GM12892 (cell line): ENCODE data around the gene NFAT5.

Experiments used
- POLR2A ChIP-seq: IDR thresholded peaks from 2 replicates; pipeline ENCODE4 v1.6.1; 2011; ENCODE audit warnings: low read depth, low read length, control low read depth
- POLR2AphosphoS5 ChIP-seq: IDR thresholded peaks from 2 replicates; pipeline ENCODE4 v1.6.1; 2011; ENCODE audit warnings: low read depth, low read length, control low read depth
- TAF1 ChIP-seq: IDR thresholded peaks from 2 replicates; pipeline ENCODE4 v1.6.1; 2011; ENCODE audit warnings: low read depth, mild to moderate bottlenecking, control low read depth, low read length, borderline replicate concordance

DNA sequence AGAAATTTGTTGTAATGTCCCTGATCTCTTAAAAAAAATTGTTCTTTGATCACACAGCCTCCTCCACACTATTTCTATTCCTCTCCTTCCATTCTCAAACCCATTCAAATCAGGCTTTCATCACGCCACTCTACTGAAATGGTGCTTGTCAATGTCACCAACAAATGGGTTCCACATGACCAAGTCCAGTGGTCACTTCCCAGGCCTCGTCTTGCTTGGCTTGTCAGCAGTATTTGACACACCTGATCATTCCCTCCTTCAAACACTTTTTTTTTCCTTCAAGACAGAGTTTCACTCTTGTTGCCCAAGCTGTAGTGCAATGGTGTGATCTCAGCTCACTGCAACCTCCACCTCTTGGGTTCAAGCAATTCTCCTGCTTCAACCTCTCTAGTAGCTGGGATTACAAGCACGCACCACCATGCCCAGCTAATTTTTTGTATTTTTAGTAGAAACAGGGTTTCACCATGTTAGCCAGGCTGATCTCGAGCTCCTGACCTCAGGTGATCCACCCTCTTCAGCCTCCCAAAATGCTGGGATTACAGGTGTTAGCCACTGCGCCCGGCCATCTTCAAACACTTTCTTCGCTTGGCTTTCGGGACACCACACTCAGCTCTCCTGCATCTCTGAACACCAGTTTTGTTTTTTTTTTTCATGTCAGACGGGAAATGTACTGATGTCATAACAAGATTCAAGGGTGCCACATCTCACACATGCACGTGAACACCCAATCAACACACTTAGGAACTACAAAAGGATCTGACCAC is 142.3 kb downstream of the NFAT5 start:
- TF ChIP-seq POLR2A (no peak), POLR2AphosphoS5 (no peak), TAF1 (no peak)
